Thyroid gland (tissue), 4 donors: ENCODE measurements around the gene PSMB11.

Experiments
- POLR2A ChIP-seq, 2 donors: fragments of 450-650 bp; IDR thresholded peaks; one replicate each; pipeline ENCODE4 v1.6.1; 2017; ENCODE audit warnings: antibody characterized with exemption in 2 of 2, mild to moderate bottlenecking in 2 of 2, moderate library complexity in 1 of 2
- TF ChIP-seq, protein P1 (sequence below), 6 experiments: fragments of 200-600 bp in 3 of 6; fragments of 450-650 bp in 3 of 6; sonication (generic) in 3 of 6; IDR thresholded peaks; one replicate each; pipeline ENCODE4 v1.5.1; 2016 to 2019; ENCODE audit warnings: antibody characterized with exemption in 6 of 6, mild to moderate bottlenecking in 2 of 6, inconsistent platforms in 1 of 6, moderate library complexity in 1 of 6

DNA sequence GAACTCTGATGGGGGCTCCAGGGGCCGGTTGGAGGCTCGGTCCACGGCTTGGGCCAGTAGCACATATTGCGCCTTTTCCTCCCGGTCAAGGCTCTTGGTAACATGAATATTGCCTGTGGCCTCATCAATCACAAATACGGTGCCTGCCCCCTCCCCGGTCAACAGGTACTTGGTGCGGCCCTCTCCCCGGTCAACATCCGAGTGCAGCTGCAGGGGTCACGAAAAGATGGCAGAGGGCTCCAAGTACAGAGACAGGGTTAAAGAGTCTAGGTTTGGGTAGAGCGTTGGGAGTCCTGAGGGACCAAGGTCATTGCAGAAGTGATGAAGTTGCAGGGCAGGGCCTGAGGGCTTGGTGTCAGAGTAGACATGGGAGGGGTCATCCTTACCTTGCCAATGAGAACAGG, 13.1 kb downstream of the PSMB11 start:
- TF ChIP-seq, protein P1, sequence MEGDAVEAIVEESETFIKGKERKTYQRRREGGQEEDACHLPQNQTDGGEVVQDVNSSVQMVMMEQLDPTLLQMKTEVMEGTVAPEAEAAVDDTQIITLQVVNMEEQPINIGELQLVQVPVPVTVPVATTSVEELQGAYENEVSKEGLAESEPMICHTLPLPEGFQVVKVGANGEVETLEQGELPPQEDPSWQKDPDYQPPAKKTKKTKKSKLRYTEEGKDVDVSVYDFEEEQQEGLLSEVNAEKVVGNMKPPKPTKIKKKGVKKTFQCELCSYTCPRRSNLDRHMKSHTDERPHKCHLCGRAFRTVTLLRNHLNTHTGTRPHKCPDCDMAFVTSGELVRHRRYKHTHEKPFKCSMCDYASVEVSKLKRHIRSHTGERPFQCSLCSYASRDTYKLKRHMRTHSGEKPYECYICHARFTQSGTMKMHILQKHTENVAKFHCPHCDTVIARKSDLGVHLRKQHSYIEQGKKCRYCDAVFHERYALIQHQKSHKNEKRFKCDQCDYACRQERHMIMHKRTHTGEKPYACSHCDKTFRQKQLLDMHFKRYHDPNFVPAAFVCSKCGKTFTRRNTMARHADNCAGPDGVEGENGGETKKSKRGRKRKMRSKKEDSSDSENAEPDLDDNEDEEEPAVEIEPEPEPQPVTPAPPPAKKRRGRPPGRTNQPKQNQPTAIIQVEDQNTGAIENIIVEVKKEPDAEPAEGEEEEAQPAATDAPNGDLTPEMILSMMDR (IDR thresholded peaks at IDR 0.05), result no peak
- TF ChIP-seq POLR2A (IDR thresholded peaks at IDR 0.05), result no peak
